ENCODE measurements around the gene RNASE3. TPM values are rescaled to one million over a fixed set of nuclear protein-coding genes. Genes with fewer than 3 reads are reported as not detected.
A peak's percentile ranks its signal among the peaks of the same experiment; 100 is the strongest.

The RNASE3 gene
- total and polyA plus RNA-seq, 2 experiments from 2014 or later = not detected

GRCh38 chr14:20855652-20856291 lies 35.4 kb upstream of the RNASE3 start:
- Histone ChIP-seq H3K4me3 (no peak overlapping the region), H3K4me1 (ENCODE audit: low read depth) (no peaks in the 10 kb centered on the region), H3K9me3 (ENCODE audit: low read depth) (no peaks in the 10 kb centered on the region), H3K36me3 (no peaks in the 10 kb centered on the region), H3K27me3 (no peaks in the 10 kb centered on the region), H3K27ac (no peak overlapping the region)
- peak; percentile 65 for TF ChIP-seq CTCF (IDR thresholded peaks at IDR 0.05; ENCODE audit: low read depth, low read length)
- peak; percentile 85 to 89 for DNase-seq (ENCODE audit: low read depth in 1 of 2, low spot score in 1 of 2)

- no peak overlapping the region for H3K4me3 ChIP-seq
- TF ChIP-seq CTCF (IDR thresholded peaks at IDR 0.05; ENCODE audit: low read depth, low read length) = no peak
- no peak overlapping the region for H3K27ac ChIP-seq
- DNase-seq (ENCODE audit: low read depth in 1 of 2, low spot score in 1 of 2) = no peak
- no peaks in the 10 kb centered on the region for H3K9me3 ChIP-seq (ENCODE audit: low read depth)
- H3K36me3 ChIP-seq = no peaks in the 10 kb centered on the region
- H3K4me1 ChIP-seq (ENCODE audit: low read depth) = no peaks in the 10 kb centered on the region
- no peaks in the 10 kb centered on the region for H3K27me3 ChIP-seq
Observed at GRCh38 chr14:20857207-20857606, 34.0 kb upstream of the RNASE3 start.

GRCh38 chr14:20857630-20858261 lies 33.4 kb upstream of the RNASE3 start:
- peak; percentile 85 for TF ChIP-seq CTCF (IDR thresholded peaks at IDR 0.05; ENCODE audit: low read depth, low read length)
- Histone ChIP-seq H3K36me3 (no peaks in the 10 kb centered on the region), H3K4me1 (ENCODE audit: low read depth) (no peaks in the 10 kb centered on the region)

GRCh38 chr14:20866194-20866593 lies 25.0 kb upstream of the RNASE3 start:
- Histone ChIP-seq H3K4me3 (no peak overlapping the region), H3K9me3 (ENCODE audit: low read depth) (no peaks in the 10 kb centered on the region), H3K27me3 (peaks cover 5% of the 10 kb centered on the region), H3K36me3 (no peaks in the 10 kb centered on the region), H3K4me1 (ENCODE audit: low read depth) (peaks cover 5% of the 10 kb centered on the region), H3K27ac (no peak overlapping the region)
- no peak for DNase-seq (ENCODE audit: low read depth in 1 of 2, low spot score in 1 of 2)
- no peak for TF ChIP-seq CTCF (IDR thresholded peaks at IDR 0.05; ENCODE audit: low read depth, low read length)

More at GRCh38 chr14:20857630-20858261, 33.4 kb upstream of the RNASE3 start:
- Histone ChIP-seq H3K27me3 (no peaks in the 10 kb centered on the region), H3K9me3 (ENCODE audit: low read depth) (no peaks in the 10 kb centered on the region), H3K4me3 (no peak overlapping the region), H3K27ac (no peak overlapping the region)
- peak; percentile 68 to 80 for DNase-seq (ENCODE audit: low read depth in 1 of 2, low spot score in 1 of 2)

- Histone ChIP-seq H3K27me3 (peaks cover 12% of the 10 kb centered on the region), H3K4me1 (ENCODE audit: low read depth) (peaks cover 5% of the 10 kb centered on the region), H3K36me3 (no peaks in the 10 kb centered on the region), H3K27ac (no peak overlapping the region), H3K4me3 (no peak overlapping the region), H3K9me3 (ENCODE audit: low read depth) (no peaks in the 10 kb centered on the region)
- peak; percentile 65 for TF ChIP-seq CTCF (IDR thresholded peaks at IDR 0.05; ENCODE audit: low read depth, low read length)
- DNase-seq (ENCODE audit: low read depth in 1 of 2, low spot score in 1 of 2) = peak; percentile 43 to 73
Observed at GRCh38 chr14:20866963-20867362, 24.2 kb upstream of the RNASE3 start.
